Esophagus squamous epithelium (tissue), 4 donors: ENCODE measurements around the gene CDH13.

Experiments
- CTCF ChIP-seq, 6 experiments: fragments of 450-650 bp in 4 of 6; fragments of 200-600 bp in 2 of 6; sonication (generic) in 2 of 6; IDR thresholded peaks; one replicate each; pipeline ENCODE4 v1.5.1; 2016 to 2019; ENCODE audit warnings: antibody characterized with exemption in 6 of 6, mild to moderate bottlenecking in 4 of 6, moderate library complexity in 4 of 6
- POLR2A ChIP-seq, 4 donors: fragments of 450-650 bp; IDR thresholded peaks; one replicate each; pipeline ENCODE4 v1.6.1; 2017; ENCODE audit warnings: antibody characterized with exemption in 4 of 4, mild to moderate bottlenecking in 4 of 4, moderate library complexity in 3 of 4

- TF ChIP-seq CTCF (IDR thresholded peaks at IDR 0.05), result no peak
- TF ChIP-seq POLR2A (IDR thresholded peaks at IDR 0.05), result no peak
These were observed 838.2 kb downstream of the CDH13 start for GRCh38 chr16:83464991-83465390.
